WTC11 (cell line): ENCODE data around the gene RASEF. TPM values are rescaled to one million over a fixed set of nuclear protein-coding genes. Genes with fewer than 3 reads are reported as not detected.

Experiments
- ATAC-seq: fragments of 200-7000 bp; cut with Tn5 transposase; 2 replicates; pipeline ENCODE4 v1.10.0; 2021; ENCODE audit warnings: mild to moderate bottlenecking, moderate library complexity
- CTCF ChIA-PET: fragments of 300-600 bp; sonication (Branson Sonifier 250); formaldehyde crosslinking; loops from one replicate; lab custom pipeline; 2021; ENCODE audit warnings: antibody characterized with exemption; lab: Charles Lee
- POLR2A ChIA-PET: fragments of 350-600 bp; sonication (Branson Sonifier 250); formaldehyde crosslinking; loops from one replicate; lab custom pipeline; 2021; ENCODE audit warnings: antibody characterized with exemption; lab: Charles Lee
- DNase-seq: peaks from one replicate; pipeline ENCODE4 v3.0.0; 2021; ENCODE audit warnings: low spot score
- H3K27ac Mint-ChIP-seq: 2 replicates; pipeline ENCODE4 v1.8.0; 2021; ENCODE audit warnings: mixed read lengths
- H3K27me3 Mint-ChIP-seq: 2 replicates; pipeline ENCODE4 v1.8.0; 2021; ENCODE audit warnings: low read depth, mild to moderate bottlenecking, moderate library complexity, mixed read lengths
- H3K36me3 Mint-ChIP-seq: 2 replicates; pipeline ENCODE4 v1.8.0; 2021; ENCODE audit warnings: mixed read lengths
- H3K4me1 Mint-ChIP-seq: 2 replicates; pipeline ENCODE4 v1.8.0; 2022; ENCODE audit warnings: mixed read lengths
- H3K4me3 Mint-ChIP-seq: 2 replicates; pipeline ENCODE4 v1.8.0; 2021; ENCODE audit warnings: mild to moderate bottlenecking, moderate library complexity, mixed read lengths
- H3K9me3 Mint-ChIP-seq: 2 replicates; pipeline ENCODE4 v1.8.0; 2021; ENCODE audit warnings: mixed read lengths
- AR ChIP-seq: fragments of 250-450 bp; sonication (Bioruptor Pico); IDR thresholded peaks from 2 replicates; pipeline ENCODE4 v1.9.0; 2021; ENCODE audit warnings: mild to moderate bottlenecking
- CBFB ChIP-seq: sonication (generic); formaldehyde crosslinking; IDR thresholded peaks from 2 replicates; pipeline ENCODE4 v1.8.1; 2022; ENCODE audit warnings: mild to moderate bottlenecking, low read depth, missing genetic modification reagents
- E2F1 ChIP-seq: sonication (generic); formaldehyde crosslinking; IDR thresholded peaks from 2 replicates; pipeline ENCODE4 v1.8.0; 2022; ENCODE audit warnings: mild to moderate bottlenecking, missing genetic modification reagents
- FOXP1 ChIP-seq: sonication (generic); formaldehyde crosslinking; IDR thresholded peaks from 2 replicates; pipeline ENCODE4 v1.8.0; 2022; ENCODE audit warnings: missing genetic modification reagents, mild to moderate bottlenecking, moderate library complexity, borderline replicate concordance
- FOXP4 ChIP-seq: sonication (generic); formaldehyde crosslinking; IDR thresholded peaks from 2 replicates; pipeline ENCODE4 v1.8.0; 2022; ENCODE audit warnings: mild to moderate bottlenecking, missing genetic modification reagents
- JUN ChIP-seq: sonication (generic); formaldehyde crosslinking; IDR thresholded peaks from 2 replicates; pipeline ENCODE4 v1.8.0; 2023; ENCODE audit warnings: mild to moderate bottlenecking, missing genetic modification reagents
- KAT7 ChIP-seq: sonication (generic); formaldehyde crosslinking; IDR thresholded peaks from 2 replicates; pipeline ENCODE4 v1.8.1; 2023; ENCODE audit warnings: missing genetic modification reagents, mild to moderate bottlenecking, borderline replicate concordance
- MLX ChIP-seq: sonication (generic); formaldehyde crosslinking; IDR thresholded peaks from 2 replicates; pipeline ENCODE4 v1.8.1; 2023; ENCODE audit warnings: mild to moderate bottlenecking, missing genetic modification reagents, moderate library complexity
- MXD4 ChIP-seq: fragments of 250-450 bp; sonication (Bioruptor Pico); IDR thresholded peaks from 2 replicates; pipeline ENCODE4 v1.8.0; 2021; ENCODE audit warnings: mild to moderate bottlenecking, moderate library complexity, borderline replicate concordance
- STAT6 ChIP-seq: sonication (generic); formaldehyde crosslinking; conservative IDR thresholded peaks from 2 replicates; pipeline ENCODE4 v1.8.1; 2023; ENCODE audit warnings: mild to moderate bottlenecking, low read depth, missing genetic modification reagents, moderate library complexity
- USF1 ChIP-seq: sonication (generic); formaldehyde crosslinking; IDR thresholded peaks from 2 replicates; pipeline ENCODE4 v1.8.0; 2022; ENCODE audit warnings: mild to moderate bottlenecking, missing genetic modification reagents
- ZNF138 ChIP-seq: sonication (generic); formaldehyde crosslinking; conservative IDR thresholded peaks from 2 replicates; pipeline ENCODE4 v1.8.1; 2022; ENCODE audit warnings: mild to moderate bottlenecking, moderate library complexity, missing genetic modification reagents
- ZNF219 ChIP-seq: sonication (generic); formaldehyde crosslinking; IDR thresholded peaks from 2 replicates; pipeline ENCODE4 v1.8.0; 2023; ENCODE audit warnings: missing genetic modification reagents, mild to moderate bottlenecking, borderline replicate concordance
- ZNF232 ChIP-seq: sonication (generic); formaldehyde crosslinking; IDR thresholded peaks from 2 replicates; pipeline ENCODE4 v1.8.0; 2022; ENCODE audit warnings: mild to moderate bottlenecking, missing genetic modification reagents
- ZNF416 ChIP-seq: fragments of 250-450 bp; sonication (Bioruptor Pico); IDR thresholded peaks from 2 replicates; pipeline ENCODE4 v1.9.0; 2021; ENCODE audit warnings: mild to moderate bottlenecking, inconsistent platforms
- ZNF532 ChIP-seq: fragments of 250-450 bp; sonication (Bioruptor Pico); IDR thresholded peaks from 2 replicates; pipeline ENCODE4 v1.9.0; 2021; ENCODE audit warnings: mild to moderate bottlenecking, borderline replicate concordance
- ZSCAN18 ChIP-seq: fragments of 250-450 bp; sonication (Bioruptor Pico); IDR thresholded peaks from 2 replicates; pipeline ENCODE4 v2.1.2; 2022; ENCODE audit warnings: mild to moderate bottlenecking, moderate library complexity
- total RNA-seq: library from RNA; stranded (reverse); gene quantifications from 3 replicates; pipeline ENCODE4 v1.2.3, GENCODE V29; 2021

Gene RASEF
- total RNA-seq, 1 experiment from 2014 or later = 6.5 TPM

GRCh38 chr9:82981552-82981951 is 81.4 kb downstream of the RASEF start:
- H3K27ac Mint-ChIP-seq = no peak overlapping the region
- POLR2A ChIA-PET = no interaction called here
- ATAC-seq = no peak

GRCh38 chr9:82975176-82975575 is 87.8 kb downstream of the RASEF start:
- CTCF ChIA-PET = no interaction called here
- TF ChIP-seq STAT6 (CRISPR knock-in tag) (no peak), ZNF532 (CRISPR knock-in tag) (no peak), JUN (no peak), ZNF219 (CRISPR knock-in tag) (no peak), ZNF416 (no peak), ZNF232 (CRISPR knock-in tag) (no peak), ZSCAN18 (CRISPR knock-in tag) (no peak), AR (CRISPR knock-in tag) (no peak), CBFB (no peak), MXD4 (CRISPR knock-in tag) (no peak), E2F1 (no peak), FOXP1 (CRISPR knock-in tag) (no peak), KAT7 (CRISPR knock-in tag) (no peak), FOXP4 (CRISPR knock-in tag) (no peak), MLX (no peak), ZNF138 (CRISPR knock-in tag) (no peak)

More at GRCh38 chr9:82981552-82981951, 81.4 kb downstream of the RASEF start:
- TF ChIP-seq USF1 (CRISPR knock-in tag) = no peak
- TF ChIP-seq, all 79 proteins: peak for 0
- Mint-ChIP-seq H3K36me3 (peaks cover 22% of the 10 kb centered on the region), H3K9me3 (peaks cover 20% of the 10 kb centered on the region), H3K4me1 (no peaks in the 10 kb centered on the region), H3K27me3 (no peaks in the 10 kb centered on the region), H3K4me3 (no peak overlapping the region)
- DNase-seq = no peak
- CTCF ChIA-PET = no interaction called here

More at GRCh38 chr9:82975176-82975575, 87.8 kb downstream of the RASEF start:
- Mint-ChIP-seq H3K4me1 (no peaks in the 10 kb centered on the region; the same call in 1 of the 2 replicates), H3K9me3 (peaks cover 44% of the 10 kb centered on the region), H3K36me3 (peaks cover 29% of the 10 kb centered on the region), H3K27me3 (no peaks in the 10 kb centered on the region; the same call in 1 of the 2 replicates), H3K27ac (no peak overlapping the region), H3K4me3 (no peak overlapping the region)
- POLR2A ChIA-PET = no interaction called here
- DNase-seq (no peak), ATAC-seq (no peak)
